ENCODE data around the gene AQP4. TPM values are rescaled to one million over a fixed set of nuclear protein-coding genes. Genes with fewer than 3 reads are reported as not detected.

The AQP4 gene
- total RNA-seq, 2 experiments from 2014 or later, result not detected

DNA sequence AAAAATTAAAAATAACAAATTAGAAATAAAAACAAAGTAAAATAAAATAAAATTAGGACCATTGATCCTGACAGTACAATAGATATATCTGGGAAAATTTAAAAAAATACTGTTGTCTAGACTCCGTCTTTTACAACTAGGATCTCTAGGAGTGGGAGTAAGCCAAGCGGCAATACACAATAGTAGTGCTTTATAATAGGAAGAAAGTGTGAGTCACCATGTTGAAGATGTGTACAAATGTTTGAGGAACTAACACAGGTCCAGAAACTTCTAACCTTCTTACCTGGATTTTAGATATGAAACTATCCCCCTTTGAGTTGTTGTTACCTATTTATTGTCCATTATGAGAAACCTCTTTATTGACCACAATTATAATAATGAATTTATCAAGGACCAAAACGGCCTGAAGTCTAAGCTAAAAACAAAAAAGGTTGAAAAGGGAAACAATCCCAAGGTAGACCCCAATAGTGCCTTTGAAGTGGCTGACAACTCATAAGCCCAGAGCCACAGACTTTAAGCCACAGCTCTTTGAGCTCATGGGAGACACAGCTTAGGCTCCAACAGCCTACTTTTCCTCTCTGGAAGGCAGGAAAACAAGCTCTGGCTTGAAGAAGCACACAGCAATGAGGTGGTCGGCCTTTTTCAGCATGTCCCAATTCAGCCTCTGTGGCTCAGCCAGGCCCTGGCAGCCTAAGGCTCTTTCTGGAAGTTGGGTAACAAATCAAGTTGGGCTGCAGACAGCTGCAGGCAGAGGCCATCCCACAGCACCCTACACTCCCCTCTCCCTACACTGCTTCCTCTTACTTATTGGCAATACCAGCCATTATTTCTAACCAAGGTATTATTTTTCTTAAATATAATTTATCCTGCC, 62.9 kb downstream of the AQP4 start:
- Histone ChIP-seq H2AFZ (ENCODE audit: low read length) (no peak overlapping the region), H3K27ac (ENCODE audit: low read depth, low read length, poor library complexity, severe bottlenecking) (no peak overlapping the region), H3K9me2 (ENCODE audit: insufficient read depth, low read length) (no peaks in the 10 kb centered on the region), H3K4me1 (ENCODE audit: insufficient read depth, low read length, poor library complexity, severe bottlenecking) (no peaks in the 10 kb centered on the region), H3K9me3 (ENCODE audit: low read length) (peaks cover 6% of the 10 kb centered on the region; the same call in 1 of the 2 replicates), H3K36me3 (ENCODE audit: insufficient read depth, low read length) (no peaks in the 10 kb centered on the region), H3K79me2 (ENCODE audit: insufficient read depth, low read depth, low read length) (no peaks in the 10 kb centered on the region), H3K4me3 (ENCODE audit: low read depth, low read length, poor library complexity, severe bottlenecking) (no peak overlapping the region), H4K20me1 (ENCODE audit: insufficient read depth, low read length) (no peaks in the 10 kb centered on the region), H3K4me2 (ENCODE audit: low read length) (no peak overlapping the region)
- intact Hi-C loops (cut with micrococcal nuclease; ENCODE audit: unreplicated experiment), result loop anchor here (2.0 to 10.0 kb wide), 2 partner anchors 202 to 802 kb away; no protein-coding TSS in a partner anchor
- TF ChIP-seq, protein P1, sequence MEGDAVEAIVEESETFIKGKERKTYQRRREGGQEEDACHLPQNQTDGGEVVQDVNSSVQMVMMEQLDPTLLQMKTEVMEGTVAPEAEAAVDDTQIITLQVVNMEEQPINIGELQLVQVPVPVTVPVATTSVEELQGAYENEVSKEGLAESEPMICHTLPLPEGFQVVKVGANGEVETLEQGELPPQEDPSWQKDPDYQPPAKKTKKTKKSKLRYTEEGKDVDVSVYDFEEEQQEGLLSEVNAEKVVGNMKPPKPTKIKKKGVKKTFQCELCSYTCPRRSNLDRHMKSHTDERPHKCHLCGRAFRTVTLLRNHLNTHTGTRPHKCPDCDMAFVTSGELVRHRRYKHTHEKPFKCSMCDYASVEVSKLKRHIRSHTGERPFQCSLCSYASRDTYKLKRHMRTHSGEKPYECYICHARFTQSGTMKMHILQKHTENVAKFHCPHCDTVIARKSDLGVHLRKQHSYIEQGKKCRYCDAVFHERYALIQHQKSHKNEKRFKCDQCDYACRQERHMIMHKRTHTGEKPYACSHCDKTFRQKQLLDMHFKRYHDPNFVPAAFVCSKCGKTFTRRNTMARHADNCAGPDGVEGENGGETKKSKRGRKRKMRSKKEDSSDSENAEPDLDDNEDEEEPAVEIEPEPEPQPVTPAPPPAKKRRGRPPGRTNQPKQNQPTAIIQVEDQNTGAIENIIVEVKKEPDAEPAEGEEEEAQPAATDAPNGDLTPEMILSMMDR (conservative IDR thresholded peaks at IDR 0.05; ENCODE audit: low read length), result no peak
- no peak for TF ChIP-seq EZH2phosphoT487 (IDR thresholded peaks at IDR 0.05; ENCODE audit: borderline replicate concordance, low read depth, low read length)
- POLR2A ChIA-PET, result no interaction called here
- BruUV-seq (replicated peaks), result no TSS peak
- no peak for DNase-seq (ENCODE audit: low spot score)
- CTCF ChIA-PET (ENCODE audit: unreplicated experiment), result no interaction called here

Data from OCI-LY7 (cell line).